HEK293 (cell line): ENCODE results near the gene CNGA4.

ENCODE experiments used
- CTCF ChIA-PET: fragments of 350-600 bp; formaldehyde crosslinking; extraction: SDS; loops from one replicate; lab custom pipeline; 2021; ENCODE audit warnings: antibody characterized with exemption; lab: Yijun Ruan, JAX
- POLR2A ChIA-PET: fragments of 300-600 bp; formaldehyde crosslinking; extraction: SDS; loops from one replicate; lab custom pipeline; 2020; ENCODE audit warnings: antibody characterized with exemption, inconsistent platforms; lab: Yijun Ruan, JAX
- H3K27ac ChIP-seq: fragments of 200-500 bp; sonication (Bioruptor generic); 2 replicates; pipeline ENCODE4 v1.5.1; 2014; ENCODE audit warnings: low read depth, low read length, control low read depth, inconsistent platforms; ENCODE audit errors: extremely low read depth
- H3K36me3 ChIP-seq, 2 experiments: fragments of 200-500 bp in 1 of 2; sonication (Bioruptor generic) in 1 of 2; 1 replicate in 1 of 2; 2 replicates in 1 of 2; pipeline ENCODE4 v1.5.1; 2014 to 2017; ENCODE audit warnings: inconsistent platforms in 2 of 2, low read length in 2 of 2; ENCODE audit not compliant: control insufficient read depth in 2 of 2, insufficient read depth in 1 of 2
- H3K4me1 ChIP-seq: fragments of 200-500 bp; sonication (Bioruptor generic); 2 replicates; pipeline ENCODE4 v1.5.1; 2014; ENCODE audit warnings: mild to moderate bottlenecking, low read length, inconsistent platforms; ENCODE audit not compliant: control insufficient read depth, insufficient read depth
- H3K4me3 ChIP-seq: 2 replicates; pipeline ENCODE4 v1.5.1; 2011; ENCODE audit warnings: low read depth, mild to moderate bottlenecking, control low read depth, low read length, moderate library complexity
- H3K9me3 ChIP-seq: fragments of 200-500 bp; sonication (Bioruptor generic); 2 replicates; pipeline ENCODE4 v1.5.1; 2014; ENCODE audit warnings: low read depth, low read length, inconsistent platforms; ENCODE audit not compliant: control insufficient read depth, insufficient read depth
- BCL11A ChIP-seq: fragments of 450-650 bp; formaldehyde crosslinking; IDR thresholded peaks from 2 replicates; pipeline ENCODE4 v1.5.1; 2016; ENCODE audit warnings: low read depth, missing biosample characterization, missing genetic modification characterization
- HIC1 ChIP-seq: fragments of 450-650 bp; formaldehyde crosslinking; IDR thresholded peaks from 2 replicates; pipeline ENCODE4 v1.5.1; 2016; ENCODE audit warnings: missing biosample characterization, missing genetic modification characterization
- KLF17 ChIP-seq: fragments of 450-650 bp; formaldehyde crosslinking; IDR thresholded peaks from 2 replicates; pipeline ENCODE4 v1.5.1; 2016; ENCODE audit warnings: missing biosample characterization, missing genetic modification characterization
- MYNN ChIP-seq: fragments of 450-650 bp; formaldehyde crosslinking; IDR thresholded peaks from 2 replicates; pipeline ENCODE4 v1.5.1; 2016; ENCODE audit warnings: missing biosample characterization, missing genetic modification characterization, borderline replicate concordance
- PRDM10 ChIP-seq: fragments of 450-650 bp; formaldehyde crosslinking; IDR thresholded peaks from 2 replicates; pipeline ENCODE4 v1.5.1; 2016; ENCODE audit warnings: missing biosample characterization, missing genetic modification characterization
- PRDM6 ChIP-seq: fragments of 450-650 bp; formaldehyde crosslinking; IDR thresholded peaks from 2 replicates; pipeline ENCODE4 v1.5.1; 2017; ENCODE audit warnings: missing biosample characterization, missing genetic modification characterization
- RBAK ChIP-seq: fragments of 450-650 bp; formaldehyde crosslinking; IDR thresholded peaks from 2 replicates; pipeline ENCODE4 v1.5.1; 2016; ENCODE audit warnings: missing biosample characterization, missing genetic modification characterization
- ZBTB20 ChIP-seq: fragments of 450-650 bp; formaldehyde crosslinking; IDR thresholded peaks from 2 replicates; pipeline ENCODE4 v1.5.1; 2016; ENCODE audit warnings: missing biosample characterization, missing genetic modification characterization
- ZFP69B ChIP-seq: fragments of 450-650 bp; formaldehyde crosslinking; IDR thresholded peaks from 2 replicates; pipeline ENCODE4 v1.5.1; 2016; ENCODE audit warnings: missing biosample characterization, missing genetic modification characterization
- ZIC2 ChIP-seq: fragments of 450-650 bp; formaldehyde crosslinking; IDR thresholded peaks from 2 replicates; pipeline ENCODE4 v1.5.1; 2016; ENCODE audit warnings: missing biosample characterization, missing genetic modification characterization
- ZNF112 ChIP-seq: fragments of 450-650 bp; formaldehyde crosslinking; IDR thresholded peaks from 2 replicates; pipeline ENCODE4 v1.5.0; 2017; ENCODE audit warnings: missing biosample characterization, missing genetic modification characterization
- ZNF148 ChIP-seq: fragments of 450-650 bp; formaldehyde crosslinking; IDR thresholded peaks from 2 replicates; pipeline ENCODE4 v1.5.0; 2017; ENCODE audit warnings: missing biosample characterization, missing genetic modification characterization, borderline replicate concordance
- ZNF184 ChIP-seq: fragments of 450-650 bp; IDR thresholded peaks from 2 replicates; pipeline ENCODE4 v1.5.1; 2018; ENCODE audit warnings: missing biosample characterization, mild to moderate bottlenecking, missing genetic modification characterization
- ZNF2 ChIP-seq: fragments of 450-650 bp; formaldehyde crosslinking; IDR thresholded peaks from 2 replicates; pipeline ENCODE4 v1.5.1; 2016; ENCODE audit warnings: missing biosample characterization, missing genetic modification characterization
- ZNF221 ChIP-seq: fragments of 450-650 bp; formaldehyde crosslinking; IDR thresholded peaks from 2 replicates; pipeline ENCODE4 v1.5.1; 2017; ENCODE audit warnings: missing biosample characterization, missing genetic modification characterization, borderline replicate concordance
- ZNF239 ChIP-seq: fragments of 450-650 bp; formaldehyde crosslinking; IDR thresholded peaks from 2 replicates; pipeline ENCODE4 v1.5.1; 2016; ENCODE audit warnings: missing biosample characterization, missing genetic modification characterization
- ZNF391 ChIP-seq: fragments of 450-650 bp; formaldehyde crosslinking; IDR thresholded peaks from 2 replicates; pipeline ENCODE4 v1.5.1; 2016; ENCODE audit warnings: low read depth, missing biosample characterization, missing genetic modification characterization, borderline replicate concordance
- ZNF626 ChIP-seq: fragments of 450-650 bp; sonication (Bioruptor Pico); formaldehyde crosslinking; IDR thresholded peaks from 2 replicates; pipeline ENCODE4 v1.5.1; 2018; ENCODE audit warnings: missing biosample characterization, missing genetic modification characterization, inconsistent platforms
- ZNF645 ChIP-seq: fragments of 450-650 bp; formaldehyde crosslinking; IDR thresholded peaks from 2 replicates; pipeline ENCODE4; 2016; ENCODE audit warnings: missing biosample characterization, missing genetic modification characterization
- ZNF692 ChIP-seq: fragments of 450-650 bp; formaldehyde crosslinking; IDR thresholded peaks from 2 replicates; pipeline ENCODE4 v1.5.1; 2016; ENCODE audit warnings: missing biosample characterization, missing genetic modification characterization
- ZNF707 ChIP-seq: fragments of 450-650 bp; formaldehyde crosslinking; IDR thresholded peaks from 2 replicates; pipeline ENCODE4 v1.5.1; 2016; ENCODE audit warnings: missing biosample characterization, missing genetic modification characterization

Gene CNGA4

GRCh38 chr11:6219359-6219758, 19.5 kb upstream of the CNGA4 start:
- CTCF ChIA-PET = interaction anchor here (0.6 to 0.9 kb wide), 3 partner anchors 9 to 32 kb away, joined by 3 read pairs; no protein-coding TSS in a partner anchor
- no peaks in the 10 kb centered on the region for H3K4me1 ChIP-seq
- POLR2A ChIA-PET = no interaction called here
- H3K36me3 ChIP-seq = peaks cover 0 to 97% of the 10 kb centered on the region in 2 experiments; a peak in 2 of 3 replicates
- H3K9me3 ChIP-seq = no peaks in the 10 kb centered on the region
- no peak overlapping the region for H3K27ac ChIP-seq
- no peak overlapping the region for H3K4me3 ChIP-seq
- TF ChIP-seq BCL11A (tag by site-specific recombination) (no peak), PRDM10 (tag by site-specific recombination) (no peak)

GRCh38 chr11:6223854-6224253, 15.0 kb upstream of the CNGA4 start:
- TF ChIP-seq ZNF645 (tag by site-specific recombination) = no peak
- TF ChIP-seq ZNF2 = no peak
- TF ChIP-seq HIC1 = no peak
- TF ChIP-seq ZFP69B = no peak
- TF ChIP-seq ZNF112 (tag by site-specific recombination) = no peak
- no peak for TF ChIP-seq KLF17 (tag by site-specific recombination)
- TF ChIP-seq ZNF221 (tag by site-specific recombination) = no peak
- TF ChIP-seq ZNF148 (tag by site-specific recombination) = no peak
- TF ChIP-seq ZNF239 = no peak
- no peak for TF ChIP-seq ZBTB20
- TF ChIP-seq PRDM6 (tag by site-specific recombination) = no peak
- no peak for TF ChIP-seq RBAK
- TF ChIP-seq ZNF692 = no peak
- no peak for TF ChIP-seq ZNF707 (tag by site-specific recombination)
- TF ChIP-seq MYNN (tag by site-specific recombination) = no peak
- no peak for TF ChIP-seq ZIC2 (tag by site-specific recombination)
- TF ChIP-seq ZNF184 (tag by site-specific recombination) = no peak
- no peak for TF ChIP-seq ZNF626 (tag by site-specific recombination)
- TF ChIP-seq ZNF391 (tag by site-specific recombination) = no peak
- H3K36me3 ChIP-seq = peaks cover 0 to 58% of the 10 kb centered on the region in 2 experiments; a peak in 2 of 3 replicates
- CTCF ChIA-PET = no interaction called here
- no peaks in the 10 kb centered on the region for H3K9me3 ChIP-seq
- no peak overlapping the region for H3K27ac ChIP-seq
- POLR2A ChIA-PET = interaction anchor here (2.0 kb wide), 1 partner anchor 11 kb away, joined by 8 read pairs; the partner anchor contains the start of gene FHIP1B
- no peak overlapping the region for H3K4me3 ChIP-seq
- H3K4me1 ChIP-seq = no peaks in the 10 kb centered on the region
